AML-193 (cell line): ENCODE results near the gene WNK2.
A peak's percentile ranks its signal among the peaks of the same experiment; 100 is the strongest.
"Not testable (repeated sequence)": the region's sequence is repeated elsewhere in the genome, so short reads cannot be mapped to it uniquely, and the experiment has no call there.

ENCODE experiments used
- DNase-seq, 2 experiments: peaks; one replicate each; lab custom pipeline; 2025; lab: John Stamatoyannopoulos, UW

WNK2 gene

DNA sequence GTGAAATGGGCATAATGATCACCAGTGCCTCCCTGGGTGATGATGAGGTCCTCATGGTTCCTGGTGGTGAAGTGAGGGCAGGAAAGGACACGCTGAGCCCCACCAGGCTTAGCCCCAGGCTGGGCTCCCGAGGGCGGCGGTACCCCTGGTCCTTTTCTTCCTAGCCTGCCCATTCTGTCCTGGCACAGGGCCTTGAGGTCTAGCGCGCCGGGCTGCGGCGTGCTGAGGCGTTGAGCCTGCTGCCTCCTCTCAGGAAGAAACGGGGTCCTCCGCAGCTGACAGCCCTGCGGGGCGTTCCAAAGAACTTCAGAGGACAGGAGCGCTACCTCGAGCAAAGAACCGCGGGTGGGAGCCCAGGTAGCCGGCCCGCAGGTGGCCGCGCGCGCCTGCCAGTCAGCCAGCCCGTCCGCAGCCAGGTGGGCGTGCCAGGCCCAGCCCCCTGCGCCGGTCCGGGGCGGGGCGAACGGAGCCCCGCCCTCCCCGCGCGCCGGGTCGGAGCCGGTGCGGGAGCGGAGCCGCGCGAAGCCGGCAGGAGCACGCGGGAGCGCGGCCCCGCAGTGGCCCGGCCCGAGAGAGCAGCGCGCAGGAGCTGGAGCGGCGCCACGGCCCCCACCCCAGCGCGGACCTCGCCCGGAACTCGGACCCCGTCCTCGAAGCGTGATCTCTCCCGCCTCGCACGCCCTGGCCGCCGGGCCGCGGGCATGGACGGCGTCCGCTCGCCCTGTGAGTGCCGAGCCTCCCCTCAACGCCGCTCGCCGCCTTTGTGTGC lies at the start of gene WNK2:
TSS of gene WNK2 (plus strand) at position 477 of the 769 bp plus-strand sequence. CDS start 791 bp downstream, outside the sequence.
- DNase-seq: no peak

DNA sequence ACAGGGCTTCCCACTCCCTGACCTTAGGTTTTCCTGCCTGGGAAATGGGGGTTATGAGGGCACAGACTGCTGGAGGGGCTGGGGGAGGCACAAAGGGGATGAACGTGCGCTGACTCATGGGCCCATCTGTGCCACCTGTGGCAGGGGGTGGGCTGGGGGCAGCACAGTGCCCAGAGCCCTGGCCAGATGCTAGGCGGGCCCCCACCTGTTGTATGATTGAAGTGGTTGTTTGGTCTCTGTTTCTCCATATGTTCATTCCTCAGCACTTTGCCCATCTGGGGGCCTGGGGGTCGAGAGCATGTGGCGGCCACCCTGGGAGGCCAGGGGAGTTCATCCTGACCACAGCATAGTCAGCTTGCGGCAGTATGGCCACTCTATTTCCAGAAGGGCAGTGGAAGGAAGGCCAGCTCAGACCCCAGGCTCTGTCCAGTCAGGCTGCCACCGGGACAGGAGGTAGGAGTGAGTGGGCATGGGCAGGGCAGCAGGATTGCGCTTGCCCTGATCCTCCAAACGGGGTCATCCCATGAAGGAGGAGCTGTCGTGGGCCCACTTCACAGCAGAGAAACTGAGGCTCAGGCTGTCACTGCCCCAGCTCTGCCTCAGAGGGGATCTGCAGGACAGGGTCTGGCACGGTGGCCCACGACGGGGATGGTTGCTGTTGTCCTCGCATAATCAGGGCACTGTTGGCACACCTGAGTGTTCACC lies 49.0 kb upstream of the WNK2 start:
- no peak for DNase-seq

- DNase-seq: no peak
Observed at GRCh38 chr9:93136011-93136440, 47.9 kb upstream of the WNK2 start.

GRCh38 chr9:93137362-93137761 lies 46.6 kb upstream of the WNK2 start:
- no peak for DNase-seq

- no peak for DNase-seq
Observed at GRCh38 chr9:93138171-93138764, 45.7 kb upstream of the WNK2 start.

- no peak for DNase-seq
Observed at GRCh38 chr9:93139365-93140182, 44.4 kb upstream of the WNK2 start.

GRCh38 chr9:93141771-93142483 lies 42.0 kb upstream of the WNK2 start:
- DNase-seq: no peak

GRCh38 chr9:93143830-93144530 lies 40.0 kb upstream of the WNK2 start:
- no peak for DNase-seq

- not testable (repeated sequence) for DNase-seq
Observed at GRCh38 chr9:93146696-93147095, 37.2 kb upstream of the WNK2 start.

DNA sequence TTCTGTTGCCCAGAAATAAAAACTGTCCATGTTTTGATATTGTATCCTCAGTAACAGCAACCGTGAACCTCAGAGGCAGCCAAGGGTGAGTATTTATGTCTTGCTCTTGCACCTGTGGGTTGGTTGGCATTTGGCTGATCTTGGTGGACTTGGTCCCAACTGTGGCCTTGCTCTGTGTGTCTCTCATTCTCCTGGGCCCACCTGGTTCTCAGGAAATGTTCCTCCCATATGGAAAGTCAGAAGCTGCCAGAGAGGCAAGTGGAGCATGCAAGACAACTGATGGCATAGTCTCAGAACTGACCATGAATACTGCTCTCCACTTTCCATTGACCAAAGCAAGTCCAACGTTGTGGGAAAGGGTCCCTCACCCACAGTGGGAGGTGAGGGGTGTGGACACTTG lies 36.3 kb upstream of the WNK2 start:
- DNase-seq: no peak

- DNase-seq: no peak
Observed at GRCh38 chr9:93148721-93149120, 35.2 kb upstream of the WNK2 start.

DNA sequence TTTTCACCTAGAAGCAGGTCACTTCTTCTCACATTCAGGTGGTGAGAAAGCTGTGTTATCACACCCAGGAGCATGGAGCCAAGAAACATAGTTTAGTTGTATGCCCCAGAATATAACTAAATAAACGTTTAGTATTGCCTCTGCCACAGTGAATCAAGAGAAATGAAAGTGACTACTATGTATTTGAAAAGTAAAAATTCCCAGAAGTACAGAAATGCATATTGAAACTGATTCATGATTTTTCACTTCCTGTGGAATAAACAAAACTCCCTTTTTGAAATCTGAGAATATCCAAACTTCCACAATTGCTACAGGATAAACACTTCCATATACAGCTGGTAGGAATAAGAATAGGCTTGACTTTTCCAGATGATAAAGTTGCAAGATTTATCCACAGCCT lies 34.6 kb upstream of the WNK2 start:
- DNase-seq: no peak

GRCh38 chr9:93151097-93151784 lies 32.7 kb upstream of the WNK2 start:
- no peak for DNase-seq

DNA sequence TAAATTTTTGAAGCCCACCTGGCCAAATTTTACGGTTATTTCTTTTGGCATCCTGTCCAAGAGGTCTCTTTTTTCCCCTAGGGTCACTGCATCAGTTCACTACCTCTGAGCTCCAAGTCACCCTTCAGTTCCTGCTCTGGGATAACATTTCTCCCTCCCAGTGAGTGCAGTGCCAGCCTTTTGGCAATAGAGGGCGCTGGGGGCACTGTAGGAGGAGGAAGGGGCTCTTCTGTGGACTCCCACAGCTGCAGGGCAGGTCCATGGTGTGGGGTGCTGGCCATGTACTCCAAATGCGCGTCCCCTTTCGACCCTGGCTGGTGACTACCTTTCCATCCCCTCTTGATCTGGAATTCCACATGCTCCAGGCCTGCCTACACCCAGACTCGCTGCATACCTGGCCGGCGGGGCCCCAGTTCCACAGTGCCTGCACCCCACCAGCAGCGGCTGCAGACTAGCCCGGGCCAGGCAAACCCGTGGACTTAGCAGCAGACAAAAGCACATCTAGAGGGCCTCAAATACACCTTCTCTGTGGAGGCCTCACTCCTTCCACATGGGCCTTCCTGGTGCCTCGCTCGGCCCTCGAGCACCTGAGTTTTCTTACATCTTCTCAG lies 29.5 kb upstream of the WNK2 start:
- peak; percentile 33 to 46 for DNase-seq

GRCh38 chr9:93155716-93156474 lies 28.0 kb upstream of the WNK2 start:
- DNase-seq: no peak

- no peak for DNase-seq
Observed at GRCh38 chr9:93156475-93157008, 27.4 kb upstream of the WNK2 start.

DNA sequence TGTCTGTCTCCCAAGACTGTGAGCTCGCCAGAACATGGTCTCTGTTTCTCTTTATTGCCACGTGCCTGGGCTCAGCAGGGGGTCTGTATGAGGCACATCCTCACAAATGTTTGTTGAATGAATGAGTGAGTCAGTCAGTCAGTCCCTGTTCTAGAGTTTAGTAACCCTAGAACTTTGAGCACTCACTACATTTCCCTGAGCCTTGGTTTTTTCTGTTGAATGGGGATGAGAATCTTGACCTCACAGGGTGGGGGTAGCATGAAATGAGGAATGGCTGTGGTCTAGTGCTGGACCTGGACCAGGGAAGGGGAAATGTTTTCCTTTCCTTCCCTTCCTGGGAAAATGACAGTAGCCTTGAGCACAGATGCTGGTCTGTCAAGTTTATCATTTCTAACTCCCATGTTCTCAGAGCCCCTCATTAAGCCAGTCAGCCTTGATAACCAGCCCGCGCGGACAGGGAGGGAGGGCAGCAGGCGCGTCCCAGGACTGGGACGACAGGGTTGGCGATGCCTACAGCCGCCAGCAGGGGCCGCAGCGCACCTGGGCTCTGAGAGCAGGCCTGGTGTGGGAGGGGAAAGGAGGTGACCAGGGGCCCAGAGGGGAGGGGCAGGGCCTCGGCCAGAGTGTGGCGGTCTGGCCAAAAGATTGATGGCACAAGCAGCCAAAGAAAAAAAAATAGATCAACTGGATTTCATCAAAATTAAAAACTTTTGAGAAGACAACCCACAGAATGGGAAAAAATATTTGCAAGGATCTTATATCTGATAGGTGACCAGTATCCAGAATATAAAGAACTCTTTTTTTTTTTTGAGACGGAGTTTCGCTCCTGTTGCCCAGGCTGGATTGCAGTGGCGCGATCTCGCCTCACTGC lies 24.1 kb upstream of the WNK2 start:
- peak; percentile 21 to 68 for DNase-seq
